Sciatic nerve (tissue), 2 donors: Measurements from ENCODE around the gene AP1S2. TPM values are rescaled to one million over a fixed set of nuclear protein-coding genes. Genes with fewer than 3 reads are reported as not detected.
A peak's percentile ranks its signal among the peaks of the same experiment; 100 is the strongest.
"Not testable (repeated sequence)": the region's sequence is repeated elsewhere in the genome, so short reads cannot be mapped to it uniquely, and the experiment has no call there.

Source experiments
- ATAC-seq: fragments of 200-7000 bp; cut with Tn5 transposase; one replicate; pipeline ENCODE4 v1.9.1; 2020; ENCODE audit warnings: mild to moderate bottlenecking, moderate library complexity
- DNase-seq: peaks from one replicate; pipeline ENCODE4 v3.0.0-alpha.2; 2020; ENCODE audit warnings: low spot score
- intact Hi-C: fragments of 100-400 bp; cut with DNase I; formaldehyde crosslinking; loops from one replicate; pipeline ENCODE4 v1.14.2; 2022
- total RNA-seq: library from RNA; stranded (reverse); fragmentation: NEBNext Ultra II Directional; extraction: Animal tissue kit (Norgen Biotek cat#: 25700); gene quantifications from one replicate; pipeline ENCODE4 v1.2.1, GENCODE V29; 2021
- donor health status: DM: no; HTN: no; CAD: no.
- donor health status: DM: no; HTN: no; CAD: no.

Gene AP1S2
- total RNA-seq, result 71.9 TPM

DNA sequence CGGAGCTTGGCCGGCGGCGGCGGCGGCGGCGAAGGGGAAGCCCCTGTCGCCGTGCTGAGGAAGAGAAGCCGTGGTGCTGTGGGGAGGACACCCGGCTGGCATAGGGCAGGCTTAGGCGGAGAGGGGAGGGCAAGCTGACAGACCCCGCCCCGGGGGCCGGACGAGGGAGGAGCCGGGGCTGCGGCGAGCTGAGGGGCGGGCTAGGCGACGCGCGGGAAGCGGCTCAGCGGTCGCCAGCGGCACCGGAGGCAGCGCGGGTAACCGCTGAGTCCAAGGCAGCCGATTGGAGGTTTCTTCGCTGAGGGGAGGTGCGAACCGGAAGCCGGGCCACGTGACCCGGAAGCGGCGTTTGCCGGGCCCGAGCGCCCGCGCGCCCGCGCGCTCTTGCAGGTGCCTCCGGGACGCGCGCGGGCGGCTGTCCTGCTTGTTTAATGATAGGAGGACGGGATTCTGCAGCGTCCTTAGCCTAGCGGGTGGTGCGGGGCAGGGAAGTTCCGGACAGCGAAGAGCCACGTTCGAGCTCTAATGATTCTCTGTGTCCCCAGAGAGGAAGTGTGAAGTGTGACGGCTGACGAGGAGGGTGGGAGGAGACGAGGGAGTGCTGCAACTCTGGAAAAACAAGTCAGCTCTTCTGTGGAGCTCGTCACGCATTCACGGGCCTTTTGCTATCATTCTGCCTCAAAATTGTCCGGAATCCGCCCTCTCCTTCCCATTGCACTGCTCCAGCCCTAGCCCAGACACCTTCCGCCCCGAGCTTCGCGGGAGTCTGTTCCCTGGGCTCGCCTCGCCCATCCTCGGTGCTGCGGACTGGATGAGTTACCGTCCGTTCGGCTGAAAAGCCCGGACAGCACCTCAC is at the start of gene AP1S2:
Gene AP1S2, minus strand, starts transcription at position 102 of the 856 bp plus-strand sequence. CDS start 2,289 bp downstream, outside the sequence.
- DNase-seq (peak; percentile 97), ATAC-seq (peak; percentile 99)
- intact Hi-C loops, result no loop called here

DNA sequence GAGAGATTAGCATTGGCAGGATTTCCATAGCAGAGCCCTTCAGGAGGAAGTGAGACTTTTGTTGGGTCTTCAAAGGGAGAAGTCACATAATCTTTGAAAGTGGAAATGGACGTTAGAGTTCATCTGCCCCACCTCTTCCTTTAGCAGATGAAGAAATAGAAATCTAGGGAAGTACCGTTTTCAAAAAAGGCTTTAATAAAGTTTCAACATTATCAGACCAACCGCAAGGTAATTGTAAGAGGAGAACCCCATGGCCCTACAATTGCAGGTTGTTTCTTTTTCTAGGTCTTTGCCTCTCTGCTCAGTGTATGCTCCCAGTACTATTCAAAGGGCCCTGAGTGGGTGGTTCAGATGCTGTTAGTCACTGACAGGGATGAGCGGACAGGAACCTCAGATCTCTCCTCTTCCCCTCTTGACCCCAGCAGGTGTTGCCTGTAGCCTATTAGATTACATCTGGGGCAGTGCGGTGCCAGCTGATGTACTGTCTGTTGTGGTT is 48.6 kb upstream of the AP1S2 start:
- no peak for DNase-seq
- intact Hi-C loops, result no loop called here
- ATAC-seq, result no peak

DNA sequence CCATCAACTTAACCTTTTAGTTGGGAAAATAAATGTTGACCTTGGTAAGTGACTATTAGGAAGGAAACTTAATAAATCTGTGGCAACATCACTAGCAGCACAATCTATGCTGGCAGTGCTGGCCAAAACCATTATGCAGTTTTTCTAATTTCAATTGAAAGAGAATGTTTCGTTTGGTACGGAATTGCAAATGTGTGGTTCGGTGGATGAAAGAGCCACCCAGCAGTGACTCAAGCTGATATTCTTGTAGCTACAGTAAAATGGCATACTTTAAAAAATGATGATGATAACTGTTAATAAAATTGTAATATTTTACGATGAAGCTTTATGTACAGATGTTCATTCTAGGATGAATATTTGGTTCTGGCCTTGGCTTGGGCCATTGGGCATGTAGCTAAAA is 40.7 kb upstream of the AP1S2 start:
- no peak for ATAC-seq
- DNase-seq, result no peak
- intact Hi-C loops, result no loop called here

DNA sequence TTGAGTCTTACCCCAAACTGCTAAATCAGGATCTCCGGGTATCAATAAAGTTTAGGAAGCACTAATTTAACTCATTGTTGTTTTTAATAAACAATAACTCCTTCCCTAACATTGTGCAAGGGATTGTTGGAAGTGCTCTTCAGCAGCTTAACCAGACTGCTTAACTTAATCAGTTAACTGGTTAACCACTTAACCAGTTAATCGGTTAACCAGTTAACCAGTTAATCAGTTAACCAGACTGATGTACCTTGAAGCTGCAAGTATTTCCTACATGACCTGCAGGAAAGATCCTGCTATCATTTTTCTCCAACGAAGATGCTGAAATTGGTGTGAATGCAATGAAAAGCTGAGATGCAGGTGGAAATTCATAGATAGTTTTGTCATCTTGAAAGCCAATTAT is 40.1 kb upstream of the AP1S2 start:
- intact Hi-C loops, result no loop called here
- no peak for ATAC-seq
- no peak for DNase-seq

DNA sequence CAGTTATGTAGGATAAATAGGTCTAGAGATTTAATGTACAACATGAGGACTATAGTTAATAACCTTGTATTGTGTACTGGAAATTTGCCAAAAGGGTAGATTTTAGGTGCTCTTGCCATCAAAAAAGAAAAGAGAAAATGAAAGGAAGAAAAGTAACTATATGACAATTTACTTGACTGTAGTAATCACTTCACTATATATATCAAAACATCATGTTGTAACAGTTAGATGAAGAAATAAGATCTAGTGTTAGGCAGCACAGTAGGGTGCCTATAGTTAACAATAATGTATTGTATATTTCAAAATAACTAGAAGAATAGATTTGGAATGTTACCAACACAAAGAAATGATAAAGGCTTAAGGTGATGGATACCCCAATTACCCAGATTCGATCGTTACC is 35.9 kb upstream of the AP1S2 start:
- intact Hi-C loops, result no loop called here
- no peak for ATAC-seq
- no peak for DNase-seq

DNA sequence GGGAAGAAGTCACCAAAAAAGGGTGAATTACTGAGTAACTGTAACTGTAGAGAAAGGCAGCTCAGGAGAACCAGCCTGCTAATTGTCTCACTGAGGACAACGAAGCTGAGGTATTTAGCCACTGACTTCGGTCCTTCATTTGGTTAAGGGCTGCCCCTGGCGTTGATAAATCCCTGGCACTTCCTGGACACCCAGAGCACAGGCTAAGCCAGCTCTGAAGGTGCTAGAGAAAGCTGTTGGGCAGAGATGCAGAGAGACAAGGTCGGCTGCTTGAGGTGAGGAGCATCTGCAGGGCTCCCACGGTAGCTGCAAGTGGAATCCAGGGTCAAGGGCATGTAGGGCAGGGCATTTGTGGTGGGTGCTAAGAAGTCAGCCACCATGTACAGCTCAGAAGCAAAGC is 33.4 kb upstream of the AP1S2 start:
- intact Hi-C loops, result no loop called here
- DNase-seq (no peak), ATAC-seq (no peak)

DNA sequence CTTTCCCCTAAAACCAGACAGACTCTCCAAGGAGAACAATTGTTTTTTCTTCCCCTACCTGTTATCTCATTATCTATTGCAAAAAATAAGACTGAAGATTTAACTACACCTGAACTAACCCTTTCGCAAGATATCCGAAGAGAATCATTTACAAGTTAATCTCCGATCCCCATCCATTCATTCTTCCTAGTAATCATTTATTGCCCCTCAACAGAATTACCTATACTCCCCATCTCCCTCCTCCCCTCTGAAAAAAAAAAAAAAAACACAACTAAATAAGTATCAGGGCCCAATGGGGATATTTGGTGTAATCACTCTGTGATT is 28.9 kb upstream of the AP1S2 start:
- intact Hi-C loops, result no loop called here
- no peak for DNase-seq
- no peak for ATAC-seq

DNA sequence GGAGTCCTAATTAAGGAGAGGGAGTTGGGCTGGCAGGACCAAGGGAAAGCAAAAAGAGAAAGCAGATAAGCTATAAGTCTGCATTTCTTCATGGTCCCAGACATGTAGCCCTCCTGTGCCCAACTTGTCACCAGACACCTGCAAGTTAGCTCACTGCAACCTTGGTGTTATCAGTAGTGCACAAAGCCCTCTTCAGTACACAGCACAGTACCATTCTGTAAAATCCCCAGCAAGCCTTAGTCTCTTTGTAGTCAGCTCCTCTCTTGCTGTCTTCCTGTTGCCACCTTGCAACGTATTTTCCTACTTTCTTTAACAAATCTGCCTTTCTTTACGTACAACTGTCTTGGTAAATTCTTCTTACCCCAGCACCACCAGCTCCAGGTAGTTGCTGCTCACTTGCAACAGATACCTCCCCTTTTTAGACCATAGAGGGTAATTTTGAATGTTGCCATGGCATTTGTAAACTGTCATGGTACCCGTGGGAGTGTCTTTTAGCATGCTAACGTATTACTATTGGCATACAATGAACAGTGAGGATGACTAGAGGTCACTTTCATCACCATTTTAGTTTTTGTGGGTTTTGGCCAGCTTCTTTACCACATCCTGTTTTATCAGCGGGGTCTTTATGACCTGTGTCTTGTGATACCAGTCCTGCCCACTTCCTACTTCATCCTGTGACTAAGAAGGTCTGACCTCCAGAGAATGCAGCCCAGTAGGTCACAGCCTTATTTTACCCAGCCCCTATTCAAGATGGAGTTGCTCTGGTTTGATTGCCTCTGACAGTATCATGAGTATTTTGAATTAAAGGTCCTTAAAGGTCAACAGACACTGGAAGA is 28.3 kb upstream of the AP1S2 start:
- ATAC-seq (no peak), DNase-seq (no peak)
- intact Hi-C loops, result no loop called here

DNA sequence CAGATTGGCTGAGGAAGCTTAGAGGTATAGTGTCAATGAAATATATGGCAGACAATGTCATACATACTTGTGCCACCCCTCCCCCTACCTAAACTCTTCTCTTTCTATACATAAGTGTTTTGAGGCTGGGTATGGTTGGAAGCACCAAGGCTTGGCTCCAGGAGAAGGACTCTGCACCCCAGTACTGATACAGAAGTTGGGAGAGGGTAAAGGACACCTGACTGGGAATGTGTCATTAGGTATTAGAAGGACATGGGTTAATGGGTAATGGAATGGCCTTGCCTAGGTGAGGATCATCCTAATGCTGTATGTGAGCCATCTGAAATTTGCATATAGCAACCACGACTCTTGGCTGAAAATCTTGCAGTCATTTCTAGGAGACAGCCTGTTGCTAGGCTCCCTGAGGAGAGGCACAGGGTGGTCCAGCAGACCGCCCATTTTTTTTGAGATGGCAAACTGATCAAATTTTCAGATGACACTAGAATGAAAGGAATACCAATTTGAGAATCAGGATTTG is 26.8 kb upstream of the AP1S2 start:
- intact Hi-C loops, result no loop called here

DNA sequence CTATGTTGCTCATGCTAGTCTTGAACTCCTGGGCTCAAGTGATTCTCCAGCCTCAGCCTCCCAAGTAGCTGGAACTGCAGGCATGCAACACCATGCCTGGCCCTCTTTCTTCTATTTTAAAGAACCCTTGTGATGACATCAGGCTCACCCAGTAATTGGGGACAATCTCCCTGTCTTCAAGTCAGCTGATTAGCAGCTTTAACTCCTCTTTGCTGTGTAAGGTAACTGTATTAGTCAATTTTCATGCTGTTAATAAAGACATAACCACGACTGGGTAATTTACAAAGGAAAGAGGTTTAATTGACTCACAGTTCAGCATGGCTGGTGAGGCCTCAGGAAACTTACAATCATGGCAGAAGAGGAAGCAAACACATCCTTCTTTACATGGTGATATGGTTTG is 23.3 kb upstream of the AP1S2 start:
- intact Hi-C loops, DNase-seq, ATAC-seq: not testable (repeated sequence)

More for the DNA sequence above, 26.8 kb upstream of the AP1S2 start:
- no peak for DNase-seq
- no peak for ATAC-seq

DNA sequence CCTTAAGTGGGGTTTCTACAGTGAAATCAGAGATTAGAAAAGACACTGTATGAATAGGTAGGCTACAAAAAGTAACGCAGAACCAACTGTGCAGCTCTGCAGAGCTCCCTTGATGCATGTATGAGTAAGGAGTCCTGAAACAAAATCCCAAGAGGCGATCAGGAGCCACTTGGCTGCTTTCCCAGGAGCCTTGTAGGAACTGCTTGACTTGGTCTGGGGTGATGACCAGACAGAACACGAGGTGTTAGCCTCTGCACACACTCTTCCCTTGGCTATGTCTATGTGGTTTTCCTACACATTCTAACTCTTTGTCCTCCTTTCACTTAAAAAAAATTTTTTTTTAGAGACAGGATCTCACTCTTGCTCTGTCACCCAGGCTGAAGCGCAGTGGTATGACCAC is 22.8 kb upstream of the AP1S2 start:
- intact Hi-C loops, result no loop called here
- ATAC-seq (no peak), DNase-seq (no peak)

DNA sequence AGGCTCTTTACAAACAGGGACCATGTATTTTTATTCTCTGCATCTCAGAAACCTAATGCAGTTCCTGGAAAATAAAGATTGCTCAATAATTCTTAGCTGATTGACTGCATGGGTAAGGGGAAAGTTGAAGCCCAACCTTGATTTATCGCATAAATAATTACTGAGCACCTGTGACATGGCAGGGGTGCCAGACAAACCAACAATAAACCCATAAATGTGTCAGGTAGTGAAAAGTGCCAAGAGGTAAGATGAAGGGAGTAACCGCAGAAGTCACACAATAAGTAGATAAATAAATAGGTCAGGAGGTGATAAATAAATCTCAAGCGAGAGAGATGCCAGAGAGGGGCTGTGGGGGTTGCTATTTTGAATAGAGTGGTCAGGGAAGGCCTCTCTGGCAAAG is 20.1 kb upstream of the AP1S2 start:
- no peak for ATAC-seq
- intact Hi-C loops, result no loop called here
- no peak for DNase-seq

DNA sequence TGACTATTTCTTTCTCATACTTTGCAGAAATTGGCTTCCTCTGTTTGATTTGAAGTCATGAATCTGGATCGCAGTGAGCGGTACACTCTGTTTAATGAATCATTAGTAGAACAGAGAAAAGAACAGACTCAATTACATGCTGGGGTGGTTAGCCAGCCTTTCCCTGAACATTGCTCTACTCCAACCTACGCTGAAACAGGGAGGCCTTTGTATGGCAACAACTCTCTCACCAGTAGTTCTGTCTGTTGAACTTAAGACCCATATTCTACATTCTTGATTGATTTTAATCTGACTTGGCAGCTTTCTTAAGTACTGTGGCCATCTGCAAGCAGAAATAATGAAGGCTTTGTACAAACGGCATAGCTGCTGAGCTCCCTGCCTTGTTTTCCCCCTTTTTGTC is 19.0 kb upstream of the AP1S2 start:
- intact Hi-C loops, result no loop called here
- DNase-seq (no peak), ATAC-seq (peak; percentile 65)

DNA sequence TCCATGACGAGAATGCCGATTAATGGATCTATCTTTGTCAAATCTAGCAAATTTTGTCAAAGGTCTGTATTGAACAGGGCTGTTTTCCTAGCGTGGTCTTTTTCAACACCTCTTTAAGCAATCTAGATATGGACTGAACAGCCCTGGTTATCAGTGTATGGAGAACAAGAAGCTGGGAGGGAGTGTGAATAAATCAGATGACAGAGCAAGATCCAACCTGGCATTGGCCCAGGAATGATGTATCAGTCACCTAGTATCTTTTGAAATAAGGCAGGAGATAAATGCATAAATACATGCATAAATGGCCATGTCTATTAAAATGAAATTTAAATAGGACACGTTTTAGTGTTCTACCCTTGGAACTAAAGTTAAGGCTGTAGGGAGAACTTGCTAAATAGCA is 15.7 kb upstream of the AP1S2 start:
- DNase-seq (no peak), ATAC-seq (no peak)
- intact Hi-C loops, result no loop called here

DNA sequence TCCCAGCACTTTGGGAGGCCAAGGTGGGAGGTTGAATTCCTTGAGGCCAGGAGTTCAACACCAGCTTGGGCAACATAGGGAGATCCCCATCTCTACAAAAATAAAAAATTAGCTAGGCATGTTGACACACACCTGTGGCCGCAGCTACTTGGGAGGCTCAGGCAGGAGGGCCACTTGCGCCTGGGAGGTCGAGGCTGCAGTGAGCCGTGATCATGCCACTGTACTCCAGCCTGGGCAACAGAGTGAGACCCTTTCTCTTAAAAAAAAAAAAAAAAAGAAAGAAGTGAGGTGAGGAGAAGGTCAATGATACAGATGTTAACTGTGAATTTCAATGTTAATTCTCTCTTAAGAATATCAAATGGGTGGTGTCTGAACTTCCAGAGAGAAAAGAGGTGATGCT is 15.1 kb upstream of the AP1S2 start:
- intact Hi-C loops, result no loop called here
- ATAC-seq (no peak), DNase-seq (no peak)

DNA sequence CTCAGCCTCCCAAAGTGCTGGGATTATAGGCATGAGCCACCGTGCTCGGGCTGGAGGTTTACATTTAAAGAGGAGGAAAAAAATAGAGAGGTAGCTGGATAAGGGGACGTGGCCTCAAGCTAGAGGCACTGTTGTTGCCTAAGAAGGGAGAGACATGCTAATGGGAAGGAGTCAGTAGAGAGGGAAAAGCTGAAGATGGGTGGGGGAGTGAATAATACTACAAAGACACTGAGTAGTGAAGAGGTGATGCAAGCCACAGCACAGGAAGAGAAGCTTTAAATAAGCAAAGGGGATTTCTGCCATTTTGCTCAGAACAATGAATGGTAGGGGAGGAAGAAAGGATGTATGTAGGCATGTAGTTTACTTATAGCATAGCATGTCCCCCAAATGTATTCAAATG is 11.5 kb upstream of the AP1S2 start:
- no peak for ATAC-seq
- intact Hi-C loops, result no loop called here

DNA sequence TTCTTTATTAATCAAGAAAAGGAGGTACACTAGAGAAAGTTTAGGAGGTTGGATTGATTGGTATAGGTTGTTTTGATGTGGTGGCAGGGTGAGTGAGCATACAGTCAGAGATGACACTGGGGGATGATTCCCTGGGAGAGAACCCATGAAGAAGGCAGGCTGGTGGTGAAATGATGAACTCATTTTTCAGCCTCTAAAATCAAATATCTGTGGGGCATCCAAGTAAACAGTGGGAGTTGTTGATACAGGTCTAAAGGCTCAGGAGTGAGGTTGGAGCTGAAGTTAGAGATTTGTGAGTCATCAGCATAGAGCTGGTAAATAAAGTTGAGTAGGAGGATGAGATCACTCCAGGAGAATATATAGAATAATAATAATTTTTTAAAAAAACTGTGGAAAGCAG is 10.0 kb upstream of the AP1S2 start:
- intact Hi-C loops, result no loop called here
- ATAC-seq (no peak), DNase-seq (no peak)

More for the DNA sequence above, 11.5 kb upstream of the AP1S2 start:
- DNase-seq, result no peak

DNA sequence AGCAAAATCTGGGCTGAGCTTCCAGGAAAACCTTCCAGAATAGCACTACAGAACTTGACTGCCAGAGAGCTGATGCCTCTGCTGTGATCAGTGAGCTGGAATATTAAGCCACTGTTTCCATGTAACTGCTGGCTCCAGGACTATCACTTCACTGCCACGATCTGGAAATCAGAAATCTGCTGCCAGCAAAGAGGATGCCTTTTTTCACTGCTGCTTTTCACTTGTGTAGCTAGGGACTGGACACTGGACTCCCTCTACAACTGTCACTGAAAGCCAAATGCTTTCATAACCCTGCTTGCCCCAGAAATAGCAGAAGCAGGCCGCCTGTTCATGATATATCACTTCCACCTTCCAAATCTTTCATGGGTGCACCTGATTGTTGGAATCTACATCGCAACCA is 9.4 kb upstream of the AP1S2 start:
- intact Hi-C loops, result no loop called here
- ATAC-seq (no peak), DNase-seq (no peak)

DNA sequence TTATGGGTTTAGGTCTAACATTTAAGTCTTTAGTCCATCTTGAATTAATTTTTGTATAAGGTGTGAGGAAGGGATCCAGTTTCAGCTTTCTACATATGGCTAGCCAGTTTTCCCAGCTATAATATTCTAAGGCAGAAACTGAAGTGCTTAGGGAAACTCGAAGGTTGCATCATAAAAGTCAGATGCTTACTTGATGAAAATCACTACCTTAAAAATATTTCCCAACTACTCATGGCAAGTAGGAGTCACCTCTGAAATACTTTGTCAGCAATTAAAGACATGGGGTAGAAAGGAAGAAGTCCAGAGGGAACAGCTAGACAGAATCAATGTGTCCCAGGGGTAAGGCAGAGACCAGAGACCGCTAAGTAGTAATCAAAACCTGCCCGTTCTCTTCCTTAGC is 6.3 kb upstream of the AP1S2 start:
- intact Hi-C loops, result no loop called here
- ATAC-seq (no peak), DNase-seq (no peak)

DNA sequence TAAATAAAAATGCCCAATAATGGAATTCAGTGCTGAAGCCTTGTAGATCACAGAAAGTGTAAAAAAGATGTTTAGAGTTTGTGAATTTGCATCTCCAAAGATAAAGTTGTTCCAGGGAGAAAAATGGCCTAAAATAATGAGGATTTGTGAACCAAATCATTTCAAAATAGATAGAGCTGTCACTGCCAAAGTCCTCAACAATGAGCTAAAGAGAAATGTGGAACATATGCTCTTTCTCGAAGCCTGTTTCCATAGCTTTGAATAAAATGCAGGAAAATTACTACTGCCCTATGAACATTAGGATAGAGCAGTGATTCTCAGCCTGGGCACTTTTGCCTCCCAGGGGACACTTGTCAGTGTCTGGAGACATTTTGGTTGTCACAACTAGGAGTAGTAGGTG is 3.4 kb upstream of the AP1S2 start:
- no peak for ATAC-seq

More for the DNA sequence above, 3.4 kb upstream of the AP1S2 start:
- intact Hi-C loops, result no loop called here
- DNase-seq, result no peak
